ENCODE data around the gene PALLD.

PALLD gene

DNA sequence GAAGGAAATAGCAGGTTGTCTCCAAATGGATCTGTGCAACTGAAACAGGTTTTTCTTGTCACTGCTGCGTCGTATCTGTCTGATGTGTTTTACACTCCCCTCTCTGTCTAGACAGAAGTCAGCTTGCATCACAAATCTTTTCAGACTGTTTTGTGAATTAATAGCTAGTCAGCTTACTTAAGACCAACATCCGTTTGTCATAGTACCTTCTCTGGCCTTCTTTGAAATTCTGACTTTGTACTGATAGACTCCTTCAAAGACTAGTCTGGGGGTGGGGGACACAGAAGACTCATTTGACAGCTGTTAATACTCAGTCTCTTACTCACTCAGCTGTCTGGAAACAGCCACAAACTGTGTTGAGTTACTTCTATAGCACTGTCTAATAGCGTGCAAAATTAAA lies 197.8 kb downstream of the PALLD start:
- no peaks in the 10 kb centered on the region for H3K4me1 ChIP-seq (ENCODE audit: control insufficient read depth in 2 of 2, insufficient read depth in 1 of 2, low read depth in 1 of 2, low read length in 2 of 2)
- no peak overlapping the region for H2BK120ac ChIP-seq (ENCODE audit: low read depth, low read length)
- no peak overlapping the region for H3K4ac ChIP-seq (ENCODE audit: low read length)
- no peak overlapping the region for H3K9ac ChIP-seq (ENCODE audit: low read depth, low read length, poor library complexity)
- H2BK15ac ChIP-seq (ENCODE audit: low read length) = no peak overlapping the region
- no peak overlapping the region for H2AK5ac ChIP-seq (ENCODE audit: low read depth, low read length)
- no peak overlapping the region for H3K23ac ChIP-seq (ENCODE audit: low read depth, low read length, poor library complexity)
- H4K91ac ChIP-seq (ENCODE audit: low read depth, low read length, poor library complexity) = no peak overlapping the region
- no CpG with 5 or more reads among the region's 4 CpGs for WGBS, 2 donors (ENCODE audit: extremely low coverage in 2 of 2, insufficient read length in 2 of 2, insufficient replicate concordance in 1 of 2)
- no peaks in the 10 kb centered on the region for H3K79me1 ChIP-seq (ENCODE audit: low read depth, low read length)
- H3K4me2 ChIP-seq (ENCODE audit: insufficient read depth, low read length, poor library complexity, severe bottlenecking) = no peak overlapping the region
- H3K4me3 ChIP-seq (ENCODE audit: low read length in 2 of 2) = no peak overlapping the region
- H2BK5ac ChIP-seq (ENCODE audit: low read length) = no peak overlapping the region
- no peak overlapping the region for H3K18ac ChIP-seq (ENCODE audit: low read length)
- no peak overlapping the region for H2AFZ ChIP-seq (ENCODE audit: low read length)
- no peak overlapping the region for H3K27ac ChIP-seq (replicated peaks; ENCODE audit: low read length)
- DNase-seq (ENCODE audit: low spot score) = no peak
- H3K27me3 ChIP-seq (ENCODE audit: control insufficient read depth in 3 of 3, insufficient read depth in 3 of 3, low read depth in 1 of 3, low read length in 3 of 3) = no peaks in the 10 kb centered on the region
- H3K36me3 ChIP-seq (replicated peaks in 1 of 2; ENCODE audit: control insufficient read depth in 2 of 2, insufficient read depth in 2 of 2, low read length in 2 of 2) = peaks cover 0 to 51% of the 10 kb centered on the region in 2 donors
- no peak overlapping the region for H3K14ac ChIP-seq (ENCODE audit: low read length)
- no peak overlapping the region for H4K8ac ChIP-seq (ENCODE audit: low read depth, low read length)
- H2BK12ac ChIP-seq (ENCODE audit: low read length) = no peak overlapping the region
- no peaks in the 10 kb centered on the region for H3K9me3 ChIP-seq (replicated peaks in 1 of 2; ENCODE audit: control insufficient read depth in 2 of 2, insufficient read depth in 1 of 2, low read depth in 1 of 2, low read length in 2 of 2)

DNA sequence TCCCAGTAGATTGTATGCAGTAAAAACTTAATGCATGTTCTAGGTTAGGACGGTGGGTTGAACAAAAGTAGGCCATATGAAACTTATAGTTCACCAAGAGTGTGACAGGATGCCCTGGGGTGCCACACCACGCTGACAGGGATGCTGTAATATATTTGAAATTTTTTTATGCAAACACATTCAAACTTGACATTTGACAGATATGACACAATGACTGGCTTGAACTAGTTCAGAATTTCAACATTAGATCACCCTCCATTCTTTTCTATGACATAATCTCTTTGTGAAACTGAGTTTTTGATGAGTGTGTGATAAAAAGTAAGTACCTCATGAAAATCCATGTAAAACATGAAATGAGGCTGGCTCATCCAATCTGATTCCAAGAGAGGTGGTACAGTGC lies 198.4 kb downstream of the PALLD start:
- Histone ChIP-seq H3K79me1 (ENCODE audit: low read depth, low read length) (no peaks in the 10 kb centered on the region), H4K8ac (ENCODE audit: low read depth, low read length) (no peak overlapping the region), H3K18ac (ENCODE audit: low read length) (no peak overlapping the region), H3K4ac (ENCODE audit: low read length) (no peak overlapping the region), H3K4me3 (ENCODE audit: low read length in 2 of 2) (no peak overlapping the region), H4K91ac (ENCODE audit: low read depth, low read length, poor library complexity) (no peak overlapping the region), H3K4me1 (ENCODE audit: control insufficient read depth in 2 of 2, insufficient read depth in 1 of 2, low read depth in 1 of 2, low read length in 2 of 2) (no peaks in the 10 kb centered on the region), H2BK12ac (ENCODE audit: low read length) (no peak overlapping the region), H3K9me3 (replicated peaks in 1 of 2; ENCODE audit: control insufficient read depth in 2 of 2, insufficient read depth in 1 of 2, low read depth in 1 of 2, low read length in 2 of 2) (no peaks in the 10 kb centered on the region), H3K36me3 (replicated peaks in 1 of 2; ENCODE audit: control insufficient read depth in 2 of 2, insufficient read depth in 2 of 2, low read length in 2 of 2) (peaks cover 0 to 49% of the 10 kb centered on the region in 2 donors), H2AFZ (ENCODE audit: low read length) (no peak overlapping the region), H2BK120ac (ENCODE audit: low read depth, low read length) (no peak overlapping the region), H3K9ac (ENCODE audit: low read depth, low read length, poor library complexity) (no peak overlapping the region), H2AK5ac (ENCODE audit: low read depth, low read length) (no peak overlapping the region), H3K27me3 (ENCODE audit: control insufficient read depth in 3 of 3, insufficient read depth in 3 of 3, low read depth in 1 of 3, low read length in 3 of 3) (no peaks in the 10 kb centered on the region), H3K4me2 (ENCODE audit: insufficient read depth, low read length, poor library complexity, severe bottlenecking) (no peak overlapping the region), H3K27ac (replicated peaks; ENCODE audit: low read length) (no peak overlapping the region), H3K23ac (ENCODE audit: low read depth, low read length, poor library complexity) (no peak overlapping the region), H3K14ac (ENCODE audit: low read length) (no peak overlapping the region), H2BK15ac (ENCODE audit: low read length) (no peak overlapping the region), H2BK5ac (ENCODE audit: low read length) (no peak overlapping the region)
- DNase-seq (ENCODE audit: low spot score) = no peak
- no CpG with 5 or more reads among the region's 2 CpGs for WGBS, 2 donors (ENCODE audit: extremely low coverage in 2 of 2, insufficient read length in 2 of 2, insufficient replicate concordance in 1 of 2)

DNA sequence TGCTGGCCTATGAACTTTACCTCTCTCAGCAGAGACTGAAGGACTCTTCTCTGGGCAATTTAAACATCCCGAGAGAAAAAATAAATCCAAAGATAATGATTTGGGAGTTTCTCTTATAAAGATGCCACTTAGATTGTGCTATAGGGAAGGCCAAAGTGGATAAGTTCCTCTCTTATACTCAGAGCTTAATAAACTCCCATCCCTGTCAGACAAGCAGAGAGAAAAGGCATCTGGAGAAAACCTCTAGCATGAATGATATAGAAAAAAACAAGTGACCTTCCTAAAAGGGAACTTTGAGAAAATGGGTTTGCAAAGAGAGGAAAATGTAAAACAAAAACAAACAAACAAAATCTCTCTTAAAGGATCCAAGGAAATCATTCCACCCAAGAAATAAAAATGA lies 199.4 kb downstream of the PALLD start:
- H2BK120ac ChIP-seq (ENCODE audit: low read depth, low read length) = no peak overlapping the region
- H3K27ac ChIP-seq (replicated peaks; ENCODE audit: low read length) = no peak overlapping the region
- H3K27me3 ChIP-seq (ENCODE audit: control insufficient read depth in 3 of 3, insufficient read depth in 3 of 3, low read depth in 1 of 3, low read length in 3 of 3) = no peaks in the 10 kb centered on the region
- no peak overlapping the region for H2AK5ac ChIP-seq (ENCODE audit: low read depth, low read length)
- H3K4me3 ChIP-seq (ENCODE audit: low read length in 2 of 2) = no peak overlapping the region
- no CpG with 5 or more reads among the region's 1 CpG for WGBS, 2 donors (ENCODE audit: extremely low coverage in 2 of 2, insufficient read length in 2 of 2, insufficient replicate concordance in 1 of 2)
- H3K9ac ChIP-seq (ENCODE audit: low read depth, low read length, poor library complexity) = no peak overlapping the region
- H2BK5ac ChIP-seq (ENCODE audit: low read length) = no peak overlapping the region
- H3K79me1 ChIP-seq (ENCODE audit: low read depth, low read length) = no peaks in the 10 kb centered on the region
- no peaks in the 10 kb centered on the region for H3K9me3 ChIP-seq (replicated peaks in 1 of 2; ENCODE audit: control insufficient read depth in 2 of 2, insufficient read depth in 1 of 2, low read depth in 1 of 2, low read length in 2 of 2)
- peaks cover 0 to 42% of the 10 kb centered on the region in 2 donors for H3K36me3 ChIP-seq (replicated peaks in 1 of 2; ENCODE audit: control insufficient read depth in 2 of 2, insufficient read depth in 2 of 2, low read length in 2 of 2)
- H3K4me2 ChIP-seq (ENCODE audit: insufficient read depth, low read length, poor library complexity, severe bottlenecking) = no peak overlapping the region
- no peaks in the 10 kb centered on the region for H3K4me1 ChIP-seq (ENCODE audit: control insufficient read depth in 2 of 2, insufficient read depth in 1 of 2, low read depth in 1 of 2, low read length in 2 of 2)
- no peak overlapping the region for H2BK15ac ChIP-seq (ENCODE audit: low read length)
- no peak for DNase-seq (ENCODE audit: low spot score)
- no peak overlapping the region for H2AFZ ChIP-seq (ENCODE audit: low read length)
- H3K14ac ChIP-seq (ENCODE audit: low read length) = no peak overlapping the region
- no peak overlapping the region for H3K23ac ChIP-seq (ENCODE audit: low read depth, low read length, poor library complexity)
- no peak overlapping the region for H3K18ac ChIP-seq (ENCODE audit: low read length)
- H3K4ac ChIP-seq (ENCODE audit: low read length) = no peak overlapping the region
- H4K91ac ChIP-seq (ENCODE audit: low read depth, low read length, poor library complexity) = no peak overlapping the region
- H4K8ac ChIP-seq (ENCODE audit: low read depth, low read length) = no peak overlapping the region
- no peak overlapping the region for H2BK12ac ChIP-seq (ENCODE audit: low read length)

DNA sequence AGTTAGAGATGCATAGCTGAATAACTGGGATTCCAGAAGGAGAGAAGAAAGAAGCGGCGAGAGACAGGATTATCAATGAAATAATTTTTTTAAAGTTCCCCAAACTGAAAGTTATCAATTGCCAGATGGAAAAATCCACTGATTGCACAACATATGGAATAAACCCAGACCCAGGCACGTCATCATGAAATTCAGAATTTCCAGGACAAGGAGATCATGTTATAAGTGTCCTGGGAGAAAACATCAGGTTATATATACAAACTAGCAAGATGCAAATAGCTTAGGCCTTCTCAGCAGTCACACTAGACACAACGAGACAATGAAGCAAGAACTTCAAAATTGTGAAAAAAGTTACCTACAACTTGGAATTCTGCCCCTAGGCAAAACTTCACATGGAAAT lies 200.0 kb downstream of the PALLD start:
- H3K4me2 ChIP-seq (ENCODE audit: insufficient read depth, low read length, poor library complexity, severe bottlenecking) = no peak overlapping the region
- no peaks in the 10 kb centered on the region for H3K9me3 ChIP-seq (replicated peaks in 1 of 2; ENCODE audit: control insufficient read depth in 2 of 2, insufficient read depth in 1 of 2, low read depth in 1 of 2, low read length in 2 of 2)
- H3K4ac ChIP-seq (ENCODE audit: low read length) = no peak overlapping the region
- no peak overlapping the region for H2AFZ ChIP-seq (ENCODE audit: low read length)
- H3K9ac ChIP-seq (ENCODE audit: low read depth, low read length, poor library complexity) = no peak overlapping the region
- peaks cover 0 to 37% of the 10 kb centered on the region in 2 donors for H3K36me3 ChIP-seq (replicated peaks in 1 of 2; ENCODE audit: control insufficient read depth in 2 of 2, insufficient read depth in 2 of 2, low read length in 2 of 2)
- H2BK15ac ChIP-seq (ENCODE audit: low read length) = no peak overlapping the region
- H3K18ac ChIP-seq (ENCODE audit: low read length) = no peak overlapping the region
- H3K27me3 ChIP-seq (ENCODE audit: control insufficient read depth in 3 of 3, insufficient read depth in 3 of 3, low read depth in 1 of 3, low read length in 3 of 3) = no peaks in the 10 kb centered on the region
- no peak overlapping the region for H4K91ac ChIP-seq (ENCODE audit: low read depth, low read length, poor library complexity)
- no peak overlapping the region for H3K23ac ChIP-seq (ENCODE audit: low read depth, low read length, poor library complexity)
- no peak overlapping the region for H2BK12ac ChIP-seq (ENCODE audit: low read length)
- no peak overlapping the region for H2BK120ac ChIP-seq (ENCODE audit: low read depth, low read length)
- no peak overlapping the region for H3K14ac ChIP-seq (ENCODE audit: low read length)
- H3K79me1 ChIP-seq (ENCODE audit: low read depth, low read length) = no peaks in the 10 kb centered on the region
- no peaks in the 10 kb centered on the region for H3K4me1 ChIP-seq (ENCODE audit: control insufficient read depth in 2 of 2, insufficient read depth in 1 of 2, low read depth in 1 of 2, low read length in 2 of 2)
- H2BK5ac ChIP-seq (ENCODE audit: low read length) = no peak overlapping the region
- H4K8ac ChIP-seq (ENCODE audit: low read depth, low read length) = no peak overlapping the region
- WGBS, 2 donors (ENCODE audit: extremely low coverage in 2 of 2, insufficient read length in 2 of 2, insufficient replicate concordance in 1 of 2) = no CpG with 5 or more reads among the region's 4 CpGs
- H3K4me3 ChIP-seq (ENCODE audit: low read length in 2 of 2) = no peak overlapping the region
- H3K27ac ChIP-seq (replicated peaks; ENCODE audit: low read length) = no peak overlapping the region
- DNase-seq (ENCODE audit: low spot score) = no peak
- no peak overlapping the region for H2AK5ac ChIP-seq (ENCODE audit: low read depth, low read length)

Measured in neuronal stem cell (in vitro differentiated cells).